Keratinocyte (primary cell): ENCODE measurements around the gene MPHOSPH6. TPM values are rescaled to one million over a fixed set of nuclear protein-coding genes. Genes with fewer than 3 reads are reported as not detected.

Experiments used
- DNase-seq: peaks from one replicate; pipeline ENCODE4 v3.0.0-alpha.2; 2011; ENCODE audit warnings: low read depth, missing footprints, low spot score
- FAIRE-seq: peaks from 2 replicates; lab custom pipeline; 2011; peaks lifted over from hg19 to GRCh38; lab: Jason Lieb, UNC
- H2AFZ ChIP-seq: 2 replicates; pipeline ENCODE4 v1.6.0; 2012; ENCODE audit warnings: low read length, control low read depth, inconsistent platforms; ENCODE audit not compliant: control insufficient read depth
- H3K27ac ChIP-seq: 2 replicates; pipeline ENCODE4 v1.5.1; 2011; ENCODE audit warnings: low read length; ENCODE audit not compliant: control insufficient read depth, insufficient read depth
- H3K27me3 ChIP-seq: 3 replicates; pipeline ENCODE4 v1.6.0; 2011; ENCODE audit warnings: low read length; ENCODE audit not compliant: control insufficient read depth, insufficient read depth; ENCODE audit errors: extremely low read depth
- H3K36me3 ChIP-seq, 2 experiments: 2 replicates in 1 of 2; 3 replicates in 1 of 2; pipeline ENCODE4 v1.5.1; 2011; ENCODE audit warnings: low read length in 2 of 2, mild to moderate bottlenecking in 1 of 2; ENCODE audit not compliant: control insufficient read depth in 2 of 2, insufficient read depth in 2 of 2; ENCODE audit errors: extremely low read depth in 1 of 2
- H3K4me1 ChIP-seq: 3 replicates; pipeline ENCODE4 v1.5.1; 2011; ENCODE audit warnings: low read length; ENCODE audit not compliant: control insufficient read depth, insufficient read depth; ENCODE audit errors: extremely low read depth
- H3K4me2 ChIP-seq: 3 replicates; pipeline ENCODE4 v1.6.0; 2011; ENCODE audit warnings: low read depth, low read length; ENCODE audit not compliant: control insufficient read depth, insufficient read depth; ENCODE audit errors: extremely low read depth
- H3K4me3 ChIP-seq, 3 experiments: fragments of 200-600 bp in 1 of 3; sonication (generic) in 1 of 3; 2 replicates in 2 of 3; 3 replicates in 1 of 3; pipeline ENCODE4 v1.5.1; 2011 to 2016; ENCODE audit warnings: low read length in 3 of 3, mild to moderate bottlenecking in 3 of 3, control low read depth in 2 of 3, inconsistent platforms in 1 of 3, low read depth in 1 of 3, mixed read lengths in 1 of 3, mixed run types in 1 of 3, moderate library complexity in 1 of 3; ENCODE audit not compliant: control insufficient read depth in 2 of 3, insufficient read depth in 2 of 3; ENCODE audit errors: extremely low read depth in 1 of 3
- H3K79me2 ChIP-seq: 2 replicates; pipeline ENCODE4 v1.6.0; 2012; ENCODE audit warnings: low read length; ENCODE audit not compliant: control insufficient read depth, insufficient read depth
- H3K9ac ChIP-seq: 3 replicates; pipeline ENCODE4 v1.6.0; 2011; ENCODE audit warnings: low read length; ENCODE audit not compliant: control insufficient read depth, insufficient read depth; ENCODE audit errors: extremely low read depth
- H3K9me1 ChIP-seq: 3 replicates; pipeline ENCODE4 v1.6.0; 2011; ENCODE audit warnings: low read length; ENCODE audit not compliant: control insufficient read depth, insufficient read depth; ENCODE audit errors: extremely low read depth
- H3K9me3 ChIP-seq: 2 replicates; pipeline ENCODE4 v1.5.1; 2012; ENCODE audit warnings: low read depth, low read length; ENCODE audit not compliant: control insufficient read depth
- H4K20me1 ChIP-seq: 3 replicates; pipeline ENCODE4 v1.6.0; 2011; ENCODE audit warnings: low read length; ENCODE audit not compliant: control insufficient read depth, insufficient read depth; ENCODE audit errors: extremely low read depth
- CTCF ChIP-seq, 3 experiments: IDR thresholded peaks in 1 of 3; conservative IDR thresholded peaks in 1 of 3; optimal IDR thresholded peaks in 1 of 3; 2 replicates in 2 of 3; 3 replicates in 1 of 3; pipeline versions ENCODE3 to v1.5.1; 2011; ENCODE audit warnings: low read length in 3 of 3, mild to moderate bottlenecking in 3 of 3, moderate library complexity in 2 of 3, control low read depth in 1 of 3, inconsistent platforms in 1 of 3; ENCODE audit not compliant: insufficient read depth in 2 of 3; ENCODE audit errors: extremely low read depth in 1 of 3
- EZH2 ChIP-seq: IDR thresholded peaks from one replicate; pipeline ENCODE4 v1.6.1; 2012; ENCODE audit warnings: inconsistent platforms, mild to moderate bottlenecking, low read length, moderate library complexity
- dilution Hi-C: fragments of 300-500 bp; cut with MboI; formaldehyde crosslinking; loops from one replicate; pipeline ENCODE4 v1.7.0; 2020; ENCODE audit warnings: low sequenced_read_pairs; ENCODE audit not compliant: extremely low pct_ligation_motif_present
- polyA plus RNA-seq, 5 experiments: library from polyadenylated mRNA; depleted of rRNA in 3 of 5; stranded (reverse) in 3 of 5; stranded (forward) in 1 of 5; unstranded in 1 of 5; fragments of >200 nt; gene quantifications; 1 replicate in 1 of 5; 2 replicates in 3 of 5; 3 replicates in 1 of 5; pipeline versions ENCODE4 v1.2.1 to v1.2.3, GENCODE V29; 2011 to 2012; ENCODE audit warnings: missing spikeins in 2 of 5, low read depth in 1 of 5, low replicate concordance in 1 of 5

The MPHOSPH6 gene
- polyA plus RNA-seq, 1 donor (not counting 4 experiments of a cell fraction or from before 2014, with no cell fraction given), result 76.1 TPM

- Histone ChIP-seq H3K4me1 (peaks cover 6% of the 10 kb centered on the region), H3K79me2 (peaks cover 69% of the 10 kb centered on the region), H2AFZ (no peak overlapping the region), H4K20me1 (no peaks in the 10 kb centered on the region), H3K27me3 (no peaks in the 10 kb centered on the region), H3K27ac (no peak overlapping the region), H3K4me2 (no peak overlapping the region), H3K9me1 (no peaks in the 10 kb centered on the region), H3K4me3 (no peak overlapping the region), H3K9ac (no peak overlapping the region), H3K36me3 (peaks cover 20 to 23% of the 10 kb centered on the region in 2 experiments), H3K9me3 (no peaks in the 10 kb centered on the region)
- DNase-seq, result no peak
- TF ChIP-seq CTCF (optimal IDR thresholded peaks at IDR 0.05 in 1 of 3, IDR thresholded peaks at IDR 0.05 in 1 of 3, conservative IDR thresholded peaks at IDR 0.05 in 1 of 3; ENCODE audit: extremely low read depth in 1 of 3, insufficient read depth in 2 of 3, low read length in 3 of 3), result no peak
- no peak for TF ChIP-seq EZH2
- FAIRE-seq, result no peak
- dilution Hi-C loops, result no loop called here
Observed at GRCh38 chr16:82157836-82158235, 12.2 kb downstream of the MPHOSPH6 start.

DNA sequence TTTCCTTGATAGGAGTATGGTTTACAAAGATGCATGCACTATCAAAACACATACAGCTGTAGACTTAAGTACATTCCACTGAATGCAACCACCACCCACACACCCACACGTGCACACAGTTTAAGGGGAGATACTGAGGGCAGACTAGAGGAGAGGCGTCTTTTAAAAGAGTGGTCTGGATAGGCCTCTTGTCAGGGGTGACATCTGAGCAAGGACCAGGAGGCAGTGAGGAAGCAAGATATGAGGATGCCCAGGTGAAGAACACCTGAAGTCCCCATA lies 12.6 kb downstream of the MPHOSPH6 start:
- Histone ChIP-seq H3K4me1 (peaks cover 6% of the 10 kb centered on the region), H3K27ac (no peak overlapping the region), H3K4me3 (no peak overlapping the region), H3K36me3 (peaks cover 20 to 24% of the 10 kb centered on the region in 2 experiments), H3K27me3 (no peaks in the 10 kb centered on the region), H3K9ac (no peak overlapping the region), H4K20me1 (no peaks in the 10 kb centered on the region), H3K79me2 (peaks cover 69% of the 10 kb centered on the region), H3K9me3 (no peaks in the 10 kb centered on the region), H3K9me1 (no peaks in the 10 kb centered on the region), H3K4me2 (no peak overlapping the region), H2AFZ (no peak overlapping the region)
- TF ChIP-seq CTCF (optimal IDR thresholded peaks at IDR 0.05 in 1 of 3, IDR thresholded peaks at IDR 0.05 in 1 of 3, conservative IDR thresholded peaks at IDR 0.05 in 1 of 3; ENCODE audit: extremely low read depth in 1 of 3, insufficient read depth in 2 of 3, low read length in 3 of 3) (no peak), EZH2 (no peak)
- dilution Hi-C loops, result no loop called here
- DNase-seq, result no peak
- FAIRE-seq, result no peak
